ENCODE results near the gene TUBGCP3.
"Not testable (repeated sequence)": the region's sequence is repeated elsewhere in the genome, so short reads cannot be mapped to it uniquely, and the experiment has no call there.

The TUBGCP3 gene

DNA sequence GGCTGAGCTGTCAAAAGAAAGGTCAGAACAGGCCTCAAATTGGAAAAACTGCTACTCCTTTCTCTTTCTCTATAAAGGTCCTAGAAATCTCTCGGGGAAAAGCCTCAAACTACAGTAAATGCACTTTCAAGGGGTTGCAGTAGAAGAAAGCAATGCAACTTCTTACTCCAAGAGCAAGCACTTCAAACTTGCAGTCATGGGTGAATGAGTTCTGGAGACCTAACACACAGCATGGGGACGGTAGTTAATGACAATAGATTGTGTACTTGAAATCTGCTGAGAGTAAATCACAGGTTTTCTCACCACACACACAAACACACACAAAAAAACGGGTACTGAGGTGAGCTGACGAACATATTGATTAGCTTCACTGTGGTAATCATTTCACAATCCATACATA, 11.8 kb downstream of the TUBGCP3 start:
- no peak for DNase-seq

DNA sequence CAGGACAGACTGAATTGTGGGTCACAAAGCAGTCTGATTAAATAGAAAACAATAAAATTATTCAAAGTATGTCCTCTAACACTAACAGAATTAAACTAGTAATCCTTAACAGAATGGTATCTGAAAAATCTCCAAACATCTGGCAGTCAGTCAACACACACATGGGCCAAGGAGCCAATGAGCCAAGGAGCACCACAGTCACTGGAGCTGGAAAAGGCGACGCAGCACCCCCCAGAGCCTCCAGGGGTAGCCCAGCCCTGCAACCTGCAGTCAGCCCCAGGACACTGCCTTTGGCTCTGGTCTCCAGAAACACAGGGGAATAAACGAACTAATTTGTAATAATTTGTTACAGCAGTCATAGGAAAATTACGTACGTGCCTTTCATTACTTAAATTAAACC, 12.3 kb downstream of the TUBGCP3 start:
- DNase-seq = no peak

GRCh38 chr13:112574834-112575613, 12.9 kb downstream of the TUBGCP3 start:
- DNase-seq = no peak

DNA sequence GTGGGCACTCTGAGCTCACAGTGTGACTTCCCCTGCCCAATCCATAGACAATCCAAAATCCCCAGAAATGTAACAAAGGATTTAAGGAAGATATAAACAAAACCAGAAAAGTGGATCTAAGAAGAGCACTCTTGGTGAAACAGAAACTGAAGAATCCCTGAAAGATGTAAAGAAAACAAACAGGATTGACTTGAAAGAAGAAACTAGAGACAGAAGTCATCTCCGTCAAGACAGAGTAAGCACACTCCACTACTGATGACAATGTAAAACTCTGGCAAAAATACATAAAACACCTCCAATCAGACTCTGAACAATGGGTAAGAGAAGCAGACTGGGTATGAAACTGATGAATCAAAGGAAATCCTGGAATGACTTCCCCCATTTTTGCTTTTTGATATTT, 13.5 kb downstream of the TUBGCP3 start:
- DNase-seq = no peak

DNA sequence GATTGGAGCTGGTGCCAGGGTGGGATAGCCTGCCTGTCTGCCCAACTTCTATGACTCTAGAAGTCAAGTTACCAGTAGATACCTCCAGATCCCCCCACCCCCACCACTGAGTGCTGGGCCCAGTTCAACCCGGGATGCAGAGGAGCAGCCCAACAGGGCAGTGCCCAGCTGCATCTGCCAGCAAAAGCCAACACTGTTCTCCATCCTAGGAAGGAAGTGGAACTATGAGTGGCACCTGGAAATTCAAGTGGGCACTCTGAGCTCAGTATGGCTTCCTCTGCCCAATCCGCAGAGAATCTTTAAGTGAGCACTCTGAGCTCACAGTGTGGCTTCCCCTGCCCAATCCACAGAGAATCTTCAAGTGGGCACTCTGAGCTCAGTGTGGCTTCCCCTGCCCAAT, 14.2 kb downstream of the TUBGCP3 start:
- no peak for DNase-seq

DNA sequence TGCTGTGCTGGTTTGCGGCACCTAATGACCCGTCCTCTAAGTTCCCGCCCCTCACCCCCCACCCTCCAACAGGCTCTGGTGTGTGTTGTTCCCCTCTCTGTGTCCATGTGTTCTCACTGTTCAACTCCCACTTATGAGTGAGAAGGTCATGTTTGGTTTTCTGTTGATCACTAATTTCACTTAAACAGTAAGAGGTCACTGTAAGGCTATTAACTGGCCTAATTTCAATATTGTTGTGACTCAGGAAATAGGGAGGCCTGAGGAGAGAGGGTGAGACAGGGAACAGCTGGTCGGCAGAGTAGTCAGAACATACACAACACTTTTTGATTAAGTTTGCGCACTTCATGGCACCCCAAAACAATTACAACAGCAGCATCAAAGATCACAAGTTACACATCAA, 15.6 kb downstream of the TUBGCP3 start:
- no peak for DNase-seq

- no peak for DNase-seq
Measured at GRCh38 chr13:112569821-112570220, 18.1 kb downstream of the TUBGCP3 start.

DNA sequence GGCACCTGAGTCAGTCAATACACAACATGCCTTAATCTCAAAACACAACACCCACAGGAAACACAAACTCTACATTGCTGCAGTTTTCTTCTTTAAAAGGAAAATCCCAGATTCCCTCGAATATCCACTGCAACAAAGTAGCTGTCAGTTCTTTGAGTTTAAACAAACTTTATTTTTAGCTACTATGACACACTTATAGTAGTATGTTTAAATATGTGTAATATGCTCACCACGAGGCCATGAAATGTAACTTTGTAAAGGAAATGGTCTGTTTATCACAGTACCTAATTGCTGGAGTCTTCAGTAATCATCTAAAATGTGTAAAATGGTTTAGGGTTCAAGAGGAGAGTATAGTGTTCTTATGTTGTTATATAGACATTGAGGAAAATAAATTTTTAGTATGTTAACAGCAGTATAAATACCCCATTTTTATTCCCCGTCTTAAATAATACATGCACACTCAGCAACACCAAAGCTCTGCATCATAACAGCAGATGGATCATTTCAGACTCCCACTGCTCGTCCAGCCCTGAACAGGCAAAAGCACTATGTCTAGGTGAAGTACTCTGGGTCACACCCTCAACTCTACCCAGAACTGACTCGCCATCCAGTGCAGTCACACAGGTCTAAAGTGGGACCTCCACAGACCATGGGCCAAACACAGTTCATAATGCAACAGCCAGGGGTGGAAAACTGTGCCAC, 20.6 kb downstream of the TUBGCP3 start:
- DNase-seq = no peak

DNA sequence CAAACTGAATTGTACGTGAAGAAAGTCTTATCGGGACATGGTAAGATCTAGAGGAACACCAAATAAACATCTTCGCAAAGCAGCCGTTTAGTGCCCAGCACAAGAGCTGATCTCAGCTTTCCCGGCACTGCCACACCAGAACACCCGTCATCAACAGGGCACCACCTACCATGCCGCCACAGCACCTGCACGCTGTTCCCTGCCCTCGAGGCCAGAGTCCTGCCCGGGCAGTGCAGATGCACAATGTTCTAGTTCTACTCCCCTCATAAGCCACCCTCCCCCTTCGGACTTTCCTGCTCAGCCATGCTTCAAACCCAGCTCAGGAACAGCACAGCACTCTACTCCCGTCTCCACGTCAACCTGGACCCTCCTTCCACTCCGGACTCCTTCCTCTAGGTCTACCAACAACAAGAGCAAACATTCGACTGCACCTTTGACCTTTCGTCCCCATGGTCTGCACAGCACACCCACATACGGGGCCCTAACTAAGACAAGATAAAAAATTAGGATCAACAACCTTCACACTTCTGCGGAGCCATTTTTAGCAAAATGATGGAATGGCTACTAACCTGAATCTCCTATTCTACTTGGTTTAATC, 25.1 kb downstream of the TUBGCP3 start:
- no peak for DNase-seq

DNA sequence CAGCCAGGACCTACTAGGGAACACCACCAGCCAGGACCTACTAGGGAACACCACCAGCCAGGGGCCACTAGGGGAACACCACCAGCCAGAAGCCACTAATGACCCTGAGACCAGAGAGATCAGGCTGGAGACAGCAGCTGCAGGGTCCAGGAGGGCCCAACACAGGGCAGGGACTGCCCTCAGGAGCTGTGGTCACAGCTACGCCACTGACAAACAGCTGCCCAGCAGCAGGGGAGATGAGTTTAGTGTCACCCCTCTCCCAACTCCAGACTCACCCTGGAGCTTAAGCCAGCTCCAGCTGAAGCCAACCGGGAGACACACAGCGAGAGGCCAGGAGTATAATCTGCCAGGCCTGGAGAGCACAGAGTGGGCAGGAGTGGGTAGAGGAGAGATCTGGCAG, 25.7 kb downstream of the TUBGCP3 start:
- no peak for DNase-seq

DNA sequence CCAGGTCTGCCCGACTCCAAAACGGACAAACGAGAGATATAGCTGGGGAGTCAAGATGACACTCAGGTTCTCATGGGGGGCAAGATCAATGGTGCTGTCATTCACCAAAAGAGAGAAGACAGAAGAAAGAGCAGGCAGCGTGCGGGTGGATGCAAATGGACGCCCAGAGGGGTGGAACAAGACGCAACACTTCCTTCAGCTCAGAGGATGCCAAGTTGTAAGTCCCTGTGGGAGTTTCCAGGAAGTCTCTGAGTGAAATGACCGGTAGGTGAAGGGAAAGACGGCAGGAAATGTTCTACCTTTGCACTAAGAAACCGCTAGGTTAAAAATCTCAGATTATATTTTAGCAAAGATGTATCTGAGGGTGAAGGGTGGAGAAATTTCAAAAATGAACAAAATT, 26.5 kb downstream of the TUBGCP3 start:
- no peak for DNase-seq

DNA sequence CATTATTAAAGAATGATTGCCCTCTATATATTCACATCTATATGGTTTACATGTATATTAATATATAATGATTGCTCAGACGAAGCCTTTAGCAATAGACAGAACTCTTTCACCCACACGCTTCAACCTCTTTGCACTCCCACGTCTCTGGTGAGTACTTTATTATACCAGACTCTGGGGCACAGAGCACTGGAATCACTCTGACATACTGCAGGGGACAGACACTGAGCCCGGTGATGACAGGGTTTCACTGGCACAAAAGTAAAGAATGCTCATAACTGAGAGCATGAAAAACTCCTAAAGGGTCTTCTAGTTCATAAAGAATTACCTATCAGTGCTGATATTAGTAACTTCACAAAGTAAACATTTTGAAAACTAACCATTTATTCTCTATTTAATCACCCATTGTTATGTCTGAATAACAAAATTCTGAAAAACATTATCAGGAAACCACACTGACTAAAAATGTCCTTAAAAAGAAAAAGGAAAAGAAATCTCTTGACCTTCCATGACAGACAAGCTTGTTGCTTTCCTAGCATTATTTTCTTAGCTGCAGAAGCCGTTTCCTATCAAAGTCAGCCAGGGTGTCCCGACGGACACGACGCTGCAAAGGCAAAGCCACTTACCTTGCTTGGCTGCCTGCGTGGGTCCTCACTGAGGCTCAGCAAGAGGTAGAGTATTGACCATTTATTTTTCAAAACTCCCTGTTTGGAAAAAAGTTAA, 29.1 kb downstream of the TUBGCP3 start:
- DNase-seq = no peak

DNA sequence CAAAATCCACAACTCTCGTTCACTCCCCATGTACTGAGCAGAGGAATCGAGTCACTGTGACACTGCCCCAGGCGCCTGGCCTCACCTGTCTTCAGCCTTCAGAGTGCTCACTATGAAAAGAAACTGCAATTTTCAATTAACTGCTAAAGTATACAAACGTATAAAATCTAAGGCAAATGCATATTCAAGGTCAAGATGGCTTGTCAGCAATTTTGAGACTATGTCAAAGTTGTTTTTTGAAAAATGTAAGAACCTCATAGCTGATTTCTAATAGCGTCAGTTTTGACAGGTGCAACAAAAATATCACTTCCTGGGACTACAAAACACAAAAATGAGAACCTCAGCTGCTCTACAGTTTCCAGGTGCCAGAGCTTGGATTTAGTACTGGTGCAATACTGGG, 31.4 kb downstream of the TUBGCP3 start:
- DNase-seq = no peak

DNA sequence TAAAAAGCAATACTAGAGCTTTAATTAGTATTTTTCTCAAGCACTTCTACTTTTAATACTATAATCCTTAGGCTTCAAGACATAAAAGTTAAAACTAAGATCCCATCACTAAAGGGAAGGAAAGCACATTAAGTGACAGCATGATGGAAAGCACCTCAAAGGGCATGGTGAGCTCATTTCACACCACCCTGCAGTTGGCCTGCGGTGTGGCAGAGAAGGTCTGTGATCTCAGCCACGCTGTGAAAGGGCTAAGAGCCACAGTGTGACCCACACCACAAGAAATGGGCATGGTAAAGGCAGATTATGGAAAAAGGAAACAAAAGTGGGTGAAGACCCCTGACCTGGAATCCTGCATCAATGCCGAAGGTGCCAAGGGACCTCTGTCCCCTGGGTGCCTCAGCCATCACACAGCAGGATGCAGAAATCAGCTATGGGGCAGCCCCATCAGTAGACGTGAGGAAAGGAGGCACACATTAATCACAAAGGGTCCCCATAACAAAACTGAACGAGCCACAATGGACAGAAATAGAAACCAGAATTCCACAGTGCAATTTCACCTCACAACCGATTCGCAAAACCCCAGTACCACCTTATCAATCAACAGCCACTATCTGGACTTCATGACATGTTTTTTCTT, 33.6 kb downstream of the TUBGCP3 start:
- no peak for DNase-seq

DNA sequence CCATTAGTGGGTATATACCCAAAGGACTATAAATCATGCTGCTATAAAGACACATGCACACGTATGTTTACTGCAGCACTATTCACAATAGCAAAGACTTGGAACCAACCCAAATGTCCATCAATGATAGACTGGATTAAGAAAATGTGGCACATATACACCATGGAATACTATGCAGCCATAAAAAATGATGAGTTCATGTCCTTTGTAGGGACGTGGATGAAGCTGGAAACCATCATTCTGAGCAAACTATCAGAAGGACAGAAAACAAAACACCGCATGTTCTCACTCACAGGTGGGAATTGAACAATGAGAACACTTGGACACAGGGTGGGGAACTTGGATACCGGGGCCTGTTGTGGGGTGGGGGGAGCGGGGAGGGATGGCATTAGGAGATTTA, 39.0 kb downstream of the TUBGCP3 start:
- DNase-seq = not testable (repeated sequence)

GRCh38 chr13:112545856-112546255, 42.1 kb downstream of the TUBGCP3 start:
- no peak for DNase-seq

DNA sequence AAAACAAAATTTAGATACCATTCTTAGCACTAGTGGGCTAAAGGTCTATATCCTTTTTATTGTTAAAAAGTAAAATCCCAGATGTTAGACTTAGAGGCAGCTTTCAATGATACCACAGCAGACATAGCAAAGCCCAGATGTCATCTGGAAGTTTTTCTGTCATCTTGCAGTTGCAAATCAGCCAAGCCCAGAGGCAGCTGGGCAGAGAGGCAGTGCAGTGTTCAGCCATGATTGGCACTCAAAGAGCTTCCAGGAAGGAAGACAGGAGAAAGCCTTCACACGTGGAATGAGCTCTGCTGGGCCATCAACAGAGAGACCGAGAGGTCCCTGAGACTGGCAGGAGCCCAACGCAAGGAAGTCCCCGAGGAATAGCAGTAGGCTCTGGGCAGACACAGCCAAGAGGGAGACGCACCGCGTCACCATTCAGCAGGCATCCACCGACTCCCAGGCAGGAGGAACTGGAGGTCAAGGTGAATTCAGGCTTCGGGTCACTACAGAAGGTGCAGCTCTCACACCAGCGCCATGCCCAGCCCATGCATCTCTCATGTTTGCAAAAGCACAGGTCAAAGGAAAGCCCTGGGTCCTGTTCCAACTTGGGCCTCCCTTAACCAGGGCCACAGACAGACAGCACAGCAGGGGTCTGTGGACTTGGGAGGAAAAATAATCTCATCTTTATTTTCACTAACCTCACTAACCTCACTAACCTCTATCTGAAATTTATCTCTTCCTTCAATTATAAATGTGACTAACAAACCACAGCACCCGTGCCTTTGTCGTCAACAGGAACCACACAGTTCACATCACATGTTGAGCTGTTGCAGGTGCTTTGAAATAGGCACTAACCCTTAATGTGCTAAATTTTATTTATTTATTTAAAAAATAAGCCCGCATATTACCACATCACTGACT, 54.9 kb downstream of the TUBGCP3 start:
- no peak for DNase-seq

DNA sequence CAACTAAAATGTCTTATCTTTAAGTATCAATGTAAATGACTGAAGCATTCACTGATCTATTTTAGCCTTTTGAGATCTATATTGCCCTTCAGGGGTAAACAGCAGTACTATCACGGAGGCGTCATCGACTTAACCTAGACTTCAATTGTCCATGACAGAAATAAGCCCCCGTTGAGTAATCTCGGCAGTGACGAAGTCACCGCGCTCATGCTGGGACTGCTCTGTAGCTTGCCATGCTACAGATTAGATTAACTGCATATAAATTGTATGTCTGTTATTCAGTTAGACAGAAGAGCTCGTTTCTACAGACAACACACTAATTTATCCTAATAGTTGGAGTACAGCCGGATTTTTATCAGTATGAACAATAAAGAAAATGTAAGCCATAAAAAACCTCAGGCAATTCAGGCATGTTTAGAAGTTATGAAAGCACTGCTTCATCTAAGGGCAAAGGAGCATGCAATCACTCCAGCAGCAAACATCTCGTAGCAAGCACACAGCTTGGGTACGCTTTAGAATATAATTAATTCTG, 56.6 kb downstream of the TUBGCP3 start:
- no peak for DNase-seq

- DNase-seq = no peak
Measured at GRCh38 chr13:112530861-112531260, 57.1 kb downstream of the TUBGCP3 start.

DNA sequence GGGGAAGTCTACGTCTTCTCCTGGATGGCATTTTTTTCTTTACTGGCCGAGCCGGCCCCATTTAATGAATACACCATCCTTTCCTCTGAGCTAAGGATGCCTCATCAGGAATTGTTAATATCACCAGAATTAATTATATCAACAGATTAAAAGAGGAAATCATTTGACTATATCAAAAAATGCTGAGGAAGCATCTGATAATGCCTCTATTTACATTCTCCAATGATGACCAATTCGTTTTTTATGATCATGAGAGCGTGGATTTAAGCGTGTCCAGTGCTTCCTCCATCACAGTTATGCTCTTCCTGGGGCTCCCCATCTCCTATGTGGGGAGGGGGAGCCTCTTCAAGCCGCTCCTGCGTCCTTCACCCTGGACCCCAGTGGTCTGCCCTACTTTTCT, 58.7 kb downstream of the TUBGCP3 start:
- no peak for DNase-seq

- no peak for DNase-seq
Measured at GRCh38 chr13:112526146-112526853, 61.7 kb downstream of the TUBGCP3 start.

Data from CD4-positive, alpha-beta T cell treated with Interleukin-17A for 4 hours (primary cell).